Measurements from ENCODE around the gene LYZL6. TPM values are rescaled to one million over a fixed set of nuclear protein-coding genes. Genes with fewer than 3 reads are reported as not detected.
"Not testable (repeated sequence)": the region's sequence is repeated elsewhere in the genome, so short reads cannot be mapped to it uniquely, and the experiment has no call there.

Gene LYZL6
- total RNA-seq, 1 donor from 2014 or later, result not detected

GRCh38 chr17:35947156-35947585 lies 3.7 kb upstream of the LYZL6 start:
- peak; percentile 43 for DNase-seq (ENCODE audit: low read depth)

- peak; percentile 38 for DNase-seq (ENCODE audit: low read depth)
These were observed 638 bp upstream of the LYZL6 start for GRCh38 chr17:35944151-35944550.

- DNase-seq (ENCODE audit: low read depth), result no peak
These were observed 826 bp downstream of the LYZL6 start for GRCh38 chr17:35942588-35943186.

GRCh38 chr17:35938492-35938891 lies 5.0 kb downstream of the LYZL6 start:
- DNase-seq (ENCODE audit: low read depth), result not testable (repeated sequence)

- no peak for DNase-seq (ENCODE audit: low read depth)
These were observed 7.5 kb downstream of the LYZL6 start for GRCh38 chr17:35936063-35936462.

GRCh38 chr17:35934760-35935159 lies 8.8 kb downstream of the LYZL6 start:
- DNase-seq (ENCODE audit: low read depth), result no peak

GRCh38 chr17:35932586-35932985 lies 10.9 kb downstream of the LYZL6 start:
- DNase-seq (ENCODE audit: low read depth), result no peak

GRCh38 chr17:35931794-35932425 lies 11.6 kb downstream of the LYZL6 start:
- no peak for DNase-seq (ENCODE audit: low read depth)

GRCh38 chr17:35930211-35931065 lies 13.1 kb downstream of the LYZL6 start, which contains the start of gene RDM1:
RDM1 (minus strand) TSS chr17:35930773; CDS start chr17:35930727, 46 bp downstream.
- DNase-seq (ENCODE audit: low read depth), result peak; percentile 40

- no peak for DNase-seq (ENCODE audit: low read depth)
These were observed 15.8 kb downstream of the LYZL6 start for GRCh38 chr17:35927714-35928113.

- DNase-seq (ENCODE audit: low read depth), result no peak
These were observed 19.9 kb downstream of the LYZL6 start for GRCh38 chr17:35923609-35924114.

- DNase-seq (ENCODE audit: low read depth), result no peak
These were observed 23.3 kb downstream of the LYZL6 start for GRCh38 chr17:35920229-35920628.

- DNase-seq (ENCODE audit: low read depth), result no peak
These were observed 24.8 kb downstream of the LYZL6 start for GRCh38 chr17:35918665-35919064.

- DNase-seq (ENCODE audit: low read depth), result no peak
These were observed 25.8 kb downstream of the LYZL6 start for GRCh38 chr17:35917519-35918213.

GRCh38 chr17:35915153-35915964 lies 28.2 kb downstream of the LYZL6 start:
- DNase-seq (ENCODE audit: low read depth), result no peak

- DNase-seq (ENCODE audit: low read depth), result no peak
These were observed 29.2 kb downstream of the LYZL6 start for GRCh38 chr17:35914354-35914753.

GRCh38 chr17:35913609-35914008 lies 29.9 kb downstream of the LYZL6 start:
- no peak for DNase-seq (ENCODE audit: low read depth)

GRCh38 chr17:35912942-35913341 lies 30.6 kb downstream of the LYZL6 start:
- DNase-seq (ENCODE audit: low read depth), result no peak

GRCh38 chr17:35912339-35912912 lies 31.1 kb downstream of the LYZL6 start:
- no peak for DNase-seq (ENCODE audit: low read depth)

GRCh38 chr17:35909408-35909807 lies 34.1 kb downstream of the LYZL6 start:
- no peak for DNase-seq (ENCODE audit: low read depth)

All from myocyte (in vitro differentiated cells).